Hindlimb muscle (tissue), 1 donor: ENCODE data around the gene EDA. TPM values are rescaled to one million over a fixed set of nuclear protein-coding genes. Genes with fewer than 3 reads are reported as not detected.

Experiments
- DNase-seq: peaks from one replicate; pipeline ENCODE4 v3.0.0-alpha.2; 2013
- polyA plus RNA-seq: library from polyadenylated mRNA; unstranded; fragments of 120-200 nt; gene quantifications from one replicate; pipeline ENCODE4 v1.2.1, GENCODE V29; 2013; ENCODE audit not compliant: insufficient read length

EDA gene
- polyA plus RNA-seq: 20.7 TPM

GRCh38 chrX:69615779-69616456 lies at the start of gene EDA:
TSS of gene EDA (plus strand) at chrX:69616113.
- DNase-seq: peak; percentile 91

GRCh38 chrX:69568828-69569227 lies 47.1 kb upstream of the EDA start:
- no peak for DNase-seq

GRCh38 chrX:69597399-69597798 lies 18.5 kb upstream of the EDA start:
- DNase-seq: no peak

GRCh38 chrX:69600182-69600581 lies 15.7 kb upstream of the EDA start:
- no peak for DNase-seq

- no peak for DNase-seq
Measured at GRCh38 chrX:69603566-69604194, 12.2 kb upstream of the EDA start.

GRCh38 chrX:69605521-69605920 lies 10.4 kb upstream of the EDA start:
- no peak for DNase-seq

- DNase-seq: no peak
Measured at GRCh38 chrX:69607616-69608015, 8.3 kb upstream of the EDA start.

GRCh38 chrX:69613946-69614345 lies 2.0 kb upstream of the EDA start:
- no peak for DNase-seq

- DNase-seq: peak; percentile 51
Measured at GRCh38 chrX:69614886-69615285, 1.0 kb upstream of the EDA start.

- no peak for DNase-seq
Measured at GRCh38 chrX:69615342-69615741, 571 bp upstream of the EDA start.

GRCh38 chrX:69616457-69617203 lies 717 bp downstream of the EDA start:
- DNase-seq: no peak

GRCh38 chrX:69618803-69619202 lies 2.9 kb downstream of the EDA start:
- DNase-seq: no peak

GRCh38 chrX:69626129-69626528 lies 10.2 kb downstream of the EDA start:
- DNase-seq: no peak

GRCh38 chrX:69627744-69628143 lies 11.8 kb downstream of the EDA start:
- DNase-seq: no peak

- DNase-seq: no peak
Measured at GRCh38 chrX:69630147-69630546, 14.2 kb downstream of the EDA start.

GRCh38 chrX:69664693-69665092 lies 48.8 kb downstream of the EDA start:
- DNase-seq: no peak

GRCh38 chrX:69670001-69670555 lies 54.2 kb downstream of the EDA start:
- DNase-seq: no peak

GRCh38 chrX:69674891-69675290 lies 59.0 kb downstream of the EDA start:
- no peak for DNase-seq

GRCh38 chrX:69705818-69706217 lies 89.9 kb downstream of the EDA start:
- DNase-seq: no peak

- DNase-seq: no peak
Measured at GRCh38 chrX:69718102-69718501, 102.2 kb downstream of the EDA start.

GRCh38 chrX:69724307-69724706 lies 108.4 kb downstream of the EDA start:
- DNase-seq: no peak

GRCh38 chrX:69740317-69740716 lies 124.4 kb downstream of the EDA start:
- no peak for DNase-seq

- no peak for DNase-seq
Measured at GRCh38 chrX:69741721-69742120, 125.8 kb downstream of the EDA start.

GRCh38 chrX:69746051-69746450 lies 130.1 kb downstream of the EDA start:
- no peak for DNase-seq
